Measurements from ENCODE around the gene MED27. TPM values are rescaled to one million over a fixed set of nuclear protein-coding genes. Genes with fewer than 3 reads are reported as not detected.

Gene MED27
- total and polyA plus RNA-seq, 2 of the 8 experiments (the other 6 are each of a cell fraction or from before 2014, with no cell fraction given): 29.9 to 56.5 TPM

DNA sequence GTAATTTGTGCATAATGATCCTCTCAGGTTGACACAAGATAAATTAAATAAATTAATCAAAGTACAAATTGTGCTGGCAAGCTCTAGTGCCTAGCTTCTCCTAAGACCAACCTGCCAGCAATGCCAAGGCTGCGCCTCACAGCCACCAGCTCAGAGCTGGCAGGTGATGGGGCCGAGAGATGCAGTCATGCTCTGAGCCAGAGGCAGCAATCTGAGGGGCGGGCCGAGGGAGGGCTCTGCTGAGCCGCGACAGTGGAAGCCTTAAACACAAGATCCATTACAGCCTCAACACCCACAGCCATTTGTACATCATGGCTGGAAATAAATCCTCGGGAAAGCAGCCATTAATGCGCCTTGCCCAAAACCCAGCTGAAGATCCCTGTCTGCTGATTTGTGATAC lies 20.3 kb downstream of the MED27 start:
- POLR2A ChIA-PET (ENCODE audit: partially characterized antibody): interaction anchor here (0.9 to 1.2 kb wide), 2 partner anchors 14 to 160 kb away, joined by 3 read pairs; no protein-coding TSS in a partner anchor
- no peaks in the 10 kb centered on the region for H3K9me3 ChIP-seq (ENCODE audit: insufficient read depth in 2 of 2, low read depth in 1 of 2, low read length in 1 of 2)
- H3K79me2 ChIP-seq (ENCODE audit: control insufficient read depth in 1 of 2, insufficient read depth in 2 of 2, low read length in 2 of 2): peaks cover 0 to 73% of the 10 kb centered on the region in 2 experiments; a peak in 3 of 4 replicates
- TF ChIP-seq CHD1 (IDR thresholded peaks at IDR 0.05; ENCODE audit: low read depth, low read length) (no peak), RXRA (IDR thresholded peaks at IDR 0.05; ENCODE audit: insufficient read depth, low read depth, low read length) (no peak), YY1 (IDR thresholded peaks at IDR 0.05; ENCODE audit: low read depth, low read length) (no peak), SP2 (IDR thresholded peaks at IDR 0.05; ENCODE audit: low read length) (no peak), NRF1 (IDR thresholded peaks at IDR 0.05; ENCODE audit: low read depth, low read length) (no peak), CREB1 (IDR thresholded peaks at IDR 0.05) (no peak), SIN3A (conservative IDR thresholded peaks at IDR 0.05 in 1 of 2, IDR thresholded peaks at IDR 0.05 in 1 of 2; ENCODE audit: low read depth in 1 of 2, low read length in 2 of 2) (no peak), E2F6 (IDR thresholded peaks at IDR 0.05) (no peak)

More for the DNA sequence above, 20.3 kb downstream of the MED27 start:
- H2BK15ac ChIP-seq (ENCODE audit: low read length): no peak overlapping the region
- WGBS, 2 experiments (ENCODE audit: extremely low coverage in 1 of 2, insufficient coverage in 1 of 2, insufficient read length in 1 of 2, insufficient replicate concordance in 2 of 2, low coverage in 1 of 2, low lambda C conversion rate in 2 of 2, missing lambda C conversion rate in 1 of 2): 91% methylated on average over 8 of the region's 8 CpGs; no CpG with 5 or more reads in 1 of the 2 experiments
- H3K9ac ChIP-seq (replicated peaks in 1 of 4; ENCODE audit: extremely low read depth in 1 of 4, low read depth in 3 of 4, low read length in 3 of 4): no peak overlapping the region
- no peak overlapping the region for H2BK20ac ChIP-seq (ENCODE audit: low read length)
- H3K18ac ChIP-seq (ENCODE audit: extremely low read depth, low read length): no peak overlapping the region
- H3K27ac ChIP-seq (ENCODE audit: low read depth, low read length): no peak overlapping the region
- H2BK5ac ChIP-seq (ENCODE audit: low read depth, low read length): no peak overlapping the region
- H3K4me2 ChIP-seq (ENCODE audit: insufficient read depth in 1 of 2, low read depth in 2 of 2, low read length in 2 of 2): no peak overlapping the region
- DNase-seq (ENCODE audit: low read depth in 1 of 2, low spot score in 2 of 2) (no peak), FAIRE-seq (no peak)
- no peak overlapping the region for H2AK5ac ChIP-seq (ENCODE audit: low read depth, low read length)
- no peak overlapping the region for H2BK120ac ChIP-seq (replicated peaks; ENCODE audit: low read depth, low read length)
- no peak overlapping the region for H4K5ac ChIP-seq (ENCODE audit: insufficient read length, low read depth, low read length)
- H3K27me3 ChIP-seq (replicated peaks in 1 of 4; ENCODE audit: control insufficient read depth in 3 of 4, extremely low read depth in 1 of 4, insufficient read depth in 3 of 4, low read length in 3 of 4): no peaks in the 10 kb centered on the region
- H4K20me1 ChIP-seq (replicated peaks in 1 of 2; ENCODE audit: control insufficient read depth in 1 of 2, insufficient read depth in 2 of 2, low read length in 2 of 2): peaks cover 4 to 8% of the 10 kb centered on the region in 2 experiments
- no peak overlapping the region for H3K56ac ChIP-seq (replicated peaks; ENCODE audit: insufficient read length, low read depth, low read length)
- no peak overlapping the region for H3K23ac ChIP-seq (ENCODE audit: insufficient read length)
- CTCF ChIA-PET (ENCODE audit: partially characterized antibody): interaction anchor here (1.8 kb wide), 1 partner anchor 92 kb away, joined by 3 read pairs; no protein-coding TSS in a partner anchor
- H3K36me3 ChIP-seq (ENCODE audit: control insufficient read depth in 2 of 4, insufficient read depth in 4 of 4, low read length in 3 of 4): peaks cover 0 to 3% (median 2%) of the 10 kb centered on the region in 4 experiments; a peak in 1 of 8 replicates
- H2AFZ ChIP-seq (ENCODE audit: low read length): no peak overlapping the region
- no peak overlapping the region for H4K8ac ChIP-seq (ENCODE audit: extremely low read depth, insufficient read depth, low read length)
- H3K4ac ChIP-seq (replicated peaks; ENCODE audit: insufficient read length, low read depth, low read length): no peak overlapping the region
- H3K14ac ChIP-seq (ENCODE audit: insufficient read length): no peak overlapping the region
- no peak overlapping the region for H2BK12ac ChIP-seq (ENCODE audit: low read depth, low read length)
- peaks cover 2 to 10% (median 5%) of the 10 kb centered on the region in 4 experiments; a peak in 6 of 7 replicates for H3K4me1 ChIP-seq (replicated peaks in 1 of 4; ENCODE audit: control insufficient read depth in 3 of 4, insufficient read depth in 4 of 4, low read length in 3 of 4)
- peaks cover 24% of the 10 kb centered on the region for H3K79me1 ChIP-seq (ENCODE audit: low read depth, low read length)
- H4K91ac ChIP-seq (replicated peaks; ENCODE audit: insufficient read length, low read length): no peak overlapping the region
- H3K23me2 ChIP-seq (ENCODE audit: low read depth, low read length): no peaks in the 10 kb centered on the region
- H3K4me3 ChIP-seq (ENCODE audit: extremely low read depth in 1 of 4, insufficient read depth in 2 of 4, low read depth in 3 of 4, low read length in 4 of 4): no peak overlapping the region
